UCSD-AML1 (cell line): ENCODE measurements around the gene UAP1.

ENCODE experiments used
- DNase-seq: peaks from one replicate; lab custom pipeline; 2025; ENCODE audit not compliant: unreplicated experiment; lab: John Stamatoyannopoulos, UW

The UAP1 gene

GRCh38 chr1:162612606-162613400 lies 51.3 kb downstream of the UAP1 start:
- no peak for DNase-seq

DNA sequence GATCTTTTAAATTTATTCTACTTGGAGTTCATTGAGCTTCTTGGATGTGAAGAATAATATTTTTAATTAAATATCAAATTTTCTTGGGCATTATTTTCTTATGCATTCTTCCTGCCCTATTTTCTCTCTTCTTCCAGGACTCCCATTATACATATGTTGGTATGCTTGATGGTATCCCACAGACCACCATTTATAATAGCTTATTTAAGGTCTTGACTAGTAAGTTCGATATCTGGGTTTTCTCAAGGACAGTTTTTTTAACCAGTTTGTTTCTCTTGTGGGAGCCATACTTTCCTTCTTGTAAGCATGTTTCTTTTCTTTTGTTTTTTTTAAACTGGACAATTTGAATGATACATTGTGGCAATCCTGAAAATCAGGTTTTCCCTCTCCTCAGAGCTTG lies 55.3 kb downstream of the UAP1 start:
- DNase-seq: no peak

- no peak for DNase-seq
Measured at GRCh38 chr1:162617513-162617912, 56.0 kb downstream of the UAP1 start.

DNA sequence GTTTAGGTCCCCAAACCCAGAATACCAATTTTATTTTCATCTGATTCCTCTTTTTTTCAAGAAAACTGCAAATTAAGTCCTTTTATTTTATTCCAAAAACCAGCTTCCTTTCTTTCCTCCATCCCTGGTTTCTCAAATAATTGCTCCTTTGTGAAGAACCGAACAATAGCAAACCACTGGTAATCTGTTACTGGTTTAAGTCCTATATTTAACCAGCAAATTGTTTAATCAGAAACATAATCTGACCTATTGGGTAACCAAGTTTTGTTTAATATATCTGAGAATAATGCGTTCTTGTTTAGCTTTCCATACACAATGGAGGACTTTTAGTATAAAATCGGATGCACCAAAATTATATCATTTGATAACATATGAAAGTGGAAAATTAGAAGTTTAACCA lies 57.6 kb downstream of the UAP1 start:
- DNase-seq: no peak

- no peak for DNase-seq
Measured at GRCh38 chr1:162621256-162621655, 59.7 kb downstream of the UAP1 start.

GRCh38 chr1:162625679-162626078 lies 64.2 kb downstream of the UAP1 start:
- no peak for DNase-seq

DNA sequence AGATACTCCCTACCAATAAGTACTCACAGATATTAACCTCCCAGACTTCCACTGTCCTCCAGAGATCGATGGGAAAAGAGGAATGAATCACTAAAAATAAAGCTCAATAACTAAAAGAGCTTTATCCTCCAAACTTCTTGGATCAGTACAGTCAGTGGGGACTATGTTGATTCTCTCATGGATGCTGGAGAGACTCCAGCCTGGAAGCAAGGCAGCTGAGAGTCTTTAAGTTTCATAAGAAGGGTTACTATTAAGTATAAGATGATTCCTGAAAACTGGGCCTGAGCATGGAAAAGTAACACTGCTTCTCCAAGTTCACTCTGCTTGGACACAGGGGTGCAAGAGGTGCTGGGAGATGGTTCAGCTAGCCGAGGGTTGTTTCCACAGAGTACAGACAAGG lies 64.6 kb downstream of the UAP1 start:
- DNase-seq: no peak

- DNase-seq: no peak
Measured at GRCh38 chr1:162626761-162627160, 65.2 kb downstream of the UAP1 start.

GRCh38 chr1:162627662-162628296 lies 66.3 kb downstream of the UAP1 start:
- no peak for DNase-seq

DNA sequence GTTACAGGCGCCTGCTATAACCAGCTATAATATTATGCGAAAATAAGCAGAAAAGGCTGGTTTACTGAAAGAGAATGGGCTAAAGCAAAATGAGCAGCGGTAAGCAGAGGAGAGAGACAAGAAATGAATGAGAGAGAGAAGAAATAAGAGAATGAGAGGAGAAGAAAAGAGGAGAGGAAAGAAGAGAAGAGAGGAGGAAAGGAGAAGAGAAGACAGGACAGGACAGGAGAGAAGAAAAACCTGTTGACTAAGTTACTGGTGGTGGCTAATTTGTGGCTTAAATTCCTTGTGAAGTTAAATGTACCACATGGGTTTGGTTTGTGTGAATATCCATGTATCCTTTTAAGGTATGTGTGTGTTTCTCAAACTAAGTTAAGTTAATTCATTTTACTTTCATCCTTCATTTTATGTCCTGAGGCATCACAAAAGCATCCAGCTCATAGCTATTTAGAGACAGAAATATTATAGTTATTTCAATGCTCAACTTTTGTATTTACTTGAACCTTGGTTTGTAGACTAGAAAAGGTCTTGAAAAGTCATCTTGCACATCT lies 67.6 kb downstream of the UAP1 start:
- no peak for DNase-seq

DNA sequence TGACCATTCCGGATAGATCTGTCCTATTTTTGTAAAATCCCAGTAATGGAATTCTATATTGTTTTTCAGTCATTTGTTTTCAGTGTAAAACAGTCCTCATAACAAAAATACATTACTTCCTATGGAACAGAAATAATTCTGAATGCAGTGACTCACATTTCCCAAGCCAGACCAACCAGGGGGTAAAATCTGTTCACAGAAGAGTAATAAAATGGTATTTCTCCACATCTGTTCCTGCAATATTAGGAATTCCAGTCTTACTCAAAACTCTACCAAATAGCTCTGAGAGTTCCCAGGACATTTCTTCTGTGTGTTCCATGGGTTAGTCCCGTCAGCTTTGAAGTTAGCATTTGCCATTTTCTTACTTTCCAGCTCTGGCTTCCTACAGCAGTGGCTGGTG lies 68.1 kb downstream of the UAP1 start:
- DNase-seq: no peak

GRCh38 chr1:162631546-162632191 lies 70.1 kb downstream of the UAP1 start:
- no peak for DNase-seq

- DNase-seq: no peak
Measured at GRCh38 chr1:162632217-162632666, 70.7 kb downstream of the UAP1 start, which contains the start of gene DDR2. DDR2 (plus strand) TSS chr1:162632464; CDS start chr1:162719064, 86,600 bp downstream.

DNA sequence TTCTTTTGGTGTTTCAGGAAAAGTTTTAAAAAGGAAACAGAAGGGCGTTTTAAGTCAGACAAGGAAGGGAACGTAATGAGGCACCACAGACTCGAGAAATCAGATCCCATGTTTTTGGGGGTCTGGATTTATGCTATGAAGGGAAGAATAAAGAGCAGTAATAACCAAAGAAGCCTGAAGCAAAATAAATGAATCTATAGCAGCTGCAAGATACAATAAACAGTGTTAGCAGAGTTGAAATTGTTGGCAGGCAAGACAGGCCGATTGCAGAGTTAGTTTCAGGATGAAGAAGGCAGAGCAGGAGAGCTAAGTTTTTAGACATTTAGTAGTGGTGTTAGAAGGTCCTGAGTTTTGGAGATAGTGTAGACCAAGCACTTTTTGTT lies 71.2 kb downstream of the UAP1 start:
- no peak for DNase-seq

DNA sequence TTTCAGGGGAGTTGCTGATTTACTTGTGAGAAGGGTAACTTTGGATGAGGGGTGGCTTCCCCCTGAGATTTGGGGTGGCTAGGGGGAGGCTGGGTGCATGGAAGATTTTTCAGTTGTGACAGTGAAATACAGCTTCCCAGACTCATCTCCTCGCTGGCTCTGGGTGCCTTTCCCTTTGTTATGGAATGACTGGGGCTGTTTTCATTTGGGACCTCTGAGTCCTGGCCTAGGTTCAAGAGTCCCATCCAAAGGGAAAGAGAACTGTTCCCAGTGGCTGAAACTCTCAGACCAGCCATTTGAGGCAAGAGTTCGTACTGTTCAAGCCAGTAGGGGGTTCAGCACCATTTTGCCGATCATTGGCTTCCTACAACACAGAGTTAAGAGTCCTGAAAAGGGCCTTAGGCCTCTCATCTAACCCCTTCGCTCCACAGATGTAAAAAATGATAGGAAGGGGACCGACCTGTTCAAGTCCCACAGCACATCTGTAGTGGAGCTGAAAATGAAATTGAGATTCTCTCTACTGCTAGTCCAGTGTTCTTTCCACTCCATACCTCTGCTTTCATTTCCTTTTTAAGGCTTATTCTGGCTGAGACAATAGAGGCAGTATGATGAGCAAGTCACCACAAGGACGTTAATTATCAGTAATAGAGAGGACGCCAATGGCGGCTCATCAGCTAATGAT lies 71.7 kb downstream of the UAP1 start:
- DNase-seq: no peak

DNA sequence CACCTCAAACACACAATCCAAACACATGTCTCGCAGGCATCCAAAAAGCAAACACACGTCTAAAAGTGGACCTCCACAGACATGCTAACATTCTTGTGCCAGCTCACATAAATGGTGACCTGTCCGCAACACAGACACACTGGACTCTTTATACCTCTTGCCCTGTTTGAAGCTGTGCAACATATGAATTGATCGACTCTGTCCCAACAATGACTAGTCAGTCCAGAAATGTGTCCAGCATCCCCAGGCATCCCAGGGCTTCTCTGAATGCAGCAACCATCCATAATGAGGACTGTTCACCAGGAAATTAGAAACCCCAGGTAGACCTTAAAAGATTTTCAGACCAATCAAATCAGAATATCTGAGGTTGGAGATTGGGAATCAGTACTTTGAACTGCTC lies 73.9 kb downstream of the UAP1 start:
- DNase-seq: no peak

GRCh38 chr1:162639718-162640117 lies 78.2 kb downstream of the UAP1 start:
- no peak for DNase-seq

DNA sequence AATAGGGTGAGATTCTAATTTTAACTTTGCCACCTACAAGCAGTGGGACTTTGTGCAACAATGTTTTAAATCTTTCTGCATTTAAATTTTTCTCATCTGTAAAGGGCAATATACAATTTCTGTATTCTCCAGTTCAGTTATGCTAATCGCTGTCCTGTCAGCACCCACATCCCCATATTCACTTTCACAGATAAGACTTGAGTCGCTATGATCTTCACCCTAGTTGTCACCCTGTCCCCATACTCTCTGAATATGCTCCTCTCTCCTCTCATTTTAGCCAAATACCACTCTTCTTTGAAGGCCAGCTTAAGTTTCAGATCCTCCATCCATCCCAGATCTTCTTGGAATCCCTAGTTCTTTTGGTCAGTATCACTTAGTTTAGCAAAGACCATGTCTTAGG lies 79.6 kb downstream of the UAP1 start:
- DNase-seq: no peak

- DNase-seq: no peak
Measured at GRCh38 chr1:162644986-162645314, 83.4 kb downstream of the UAP1 start.

DNA sequence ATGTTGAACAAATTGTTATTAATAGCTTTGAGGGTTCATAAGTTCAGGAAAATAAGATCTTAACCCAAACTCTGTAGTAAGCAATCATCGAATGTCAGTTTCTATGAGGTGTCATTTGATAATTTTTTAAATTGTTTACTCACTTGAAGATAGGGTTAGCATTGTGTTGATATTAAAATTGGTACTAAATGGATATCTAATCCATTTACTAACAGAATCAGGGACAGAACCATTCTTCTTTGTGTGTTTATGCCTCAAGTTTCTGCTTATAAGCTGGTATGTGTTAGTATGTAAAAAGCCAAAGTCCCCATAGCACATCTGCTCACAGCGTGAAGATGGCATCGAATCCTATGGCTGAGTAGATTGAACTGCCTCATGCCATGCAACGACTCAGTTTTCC lies 84.1 kb downstream of the UAP1 start:
- no peak for DNase-seq

- no peak for DNase-seq
Measured at GRCh38 chr1:162649583-162649982, 88.1 kb downstream of the UAP1 start.
